Erythroblast (primary cell): ENCODE measurements around the gene TMEM131L.
A peak's percentile ranks its signal among the peaks of the same experiment; 100 is the strongest.
"Not testable (repeated sequence)": the region's sequence is repeated elsewhere in the genome, so short reads cannot be mapped to it uniquely, and the experiment has no call there.

Experiments used
- DNase-seq, 2 experiments: peaks; one replicate each; lab custom pipeline; 2025; lab: John Stamatoyannopoulos, UW
- GATA1 ChIP-seq: IDR thresholded peaks from 2 replicates; pipeline ENCODE4 v1.6.1; 2011; ENCODE audit warnings: low read depth, mild to moderate bottlenecking, control low read depth, low read length, moderate library complexity
- POLR2A ChIP-seq: IDR thresholded peaks from 2 replicates; pipeline ENCODE4 v1.6.1; 2011; ENCODE audit warnings: mild to moderate bottlenecking, low read length

TMEM131L gene

GRCh38 chr4:153466081-153466948 lies at the start of gene TMEM131L:
TMEM131L (plus strand) TSS chr4:153466360; CDS start chr4:153466398, 38 bp downstream.
- peak; percentile 95 to 96 for DNase-seq
- no peak for TF ChIP-seq GATA1
- peak; percentile 54 for TF ChIP-seq POLR2A

DNA sequence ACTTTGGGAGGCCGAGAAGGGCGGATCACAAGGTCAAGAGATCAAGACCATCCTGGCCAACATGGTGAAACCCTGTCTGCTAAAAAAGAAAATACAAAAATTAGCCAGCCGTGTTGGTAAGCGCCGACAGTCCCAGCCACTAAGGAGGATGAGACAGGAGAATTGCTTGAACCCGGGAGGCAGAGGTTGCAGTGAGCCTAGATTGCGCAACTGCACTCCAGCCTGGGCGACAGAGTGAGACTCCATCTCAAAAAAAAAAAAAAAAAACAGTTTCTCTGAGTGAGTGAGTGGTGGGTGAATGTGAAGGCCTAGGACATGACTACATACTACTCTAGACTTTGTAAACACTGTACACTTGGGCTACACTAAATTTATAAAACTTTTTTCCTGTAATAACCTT lies 49.7 kb upstream of the TMEM131L start:
- DNase-seq = not testable (repeated sequence)

DNA sequence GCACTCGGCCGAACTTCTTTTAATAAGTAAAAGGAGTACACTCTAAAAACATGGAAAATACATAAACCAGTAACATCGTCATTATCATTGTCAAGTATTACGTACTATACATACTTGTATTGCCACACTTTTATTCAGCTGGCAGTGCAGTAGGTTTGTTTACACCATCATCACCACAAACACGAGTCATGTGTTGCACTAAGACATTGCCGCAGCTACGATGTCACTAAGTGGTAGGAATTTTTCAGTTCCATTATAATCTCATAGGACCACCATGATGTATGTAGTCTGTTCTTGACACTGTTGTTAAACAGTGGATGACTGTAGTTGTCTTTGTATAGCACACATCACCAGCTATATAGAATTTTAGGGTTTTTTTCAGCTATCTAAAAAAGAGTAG lies 48.0 kb upstream of the TMEM131L start:
- no peak for DNase-seq
- TF ChIP-seq POLR2A (no peak), GATA1 (no peak)

DNA sequence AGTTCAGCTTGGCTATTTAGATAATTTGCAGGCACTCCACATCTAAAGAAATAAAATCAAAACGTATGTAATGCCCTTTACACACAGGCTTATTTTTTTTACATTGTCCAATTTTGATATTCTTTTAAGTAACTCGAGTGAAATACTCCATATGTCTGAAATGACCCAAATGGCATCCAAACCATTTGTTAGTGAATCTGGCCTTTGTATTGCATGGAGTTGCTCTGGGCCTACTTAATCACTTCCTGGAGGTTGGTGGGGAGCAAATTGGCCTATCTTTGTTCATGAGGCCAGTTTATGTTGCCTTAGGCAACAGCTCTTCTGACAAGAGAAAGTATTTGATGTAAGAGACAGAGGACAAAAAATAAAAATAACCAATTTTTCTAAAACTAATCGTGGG lies 47.6 kb upstream of the TMEM131L start:
- no peak for TF ChIP-seq GATA1
- no peak for TF ChIP-seq POLR2A
- DNase-seq = no peak

- no peak for DNase-seq
Observed at GRCh38 chr4:153419029-153419428, 47.1 kb upstream of the TMEM131L start.

GRCh38 chr4:153419673-153420278 lies 46.4 kb upstream of the TMEM131L start:
- TF ChIP-seq POLR2A = no peak
- no peak for TF ChIP-seq GATA1
- no peak for DNase-seq

More at GRCh38 chr4:153419029-153419428, 47.1 kb upstream of the TMEM131L start:
- TF ChIP-seq POLR2A (no peak), GATA1 (no peak)

GRCh38 chr4:153420361-153420760 lies 45.8 kb upstream of the TMEM131L start:
- DNase-seq = no peak
- no peak for TF ChIP-seq POLR2A
- no peak for TF ChIP-seq GATA1

DNA sequence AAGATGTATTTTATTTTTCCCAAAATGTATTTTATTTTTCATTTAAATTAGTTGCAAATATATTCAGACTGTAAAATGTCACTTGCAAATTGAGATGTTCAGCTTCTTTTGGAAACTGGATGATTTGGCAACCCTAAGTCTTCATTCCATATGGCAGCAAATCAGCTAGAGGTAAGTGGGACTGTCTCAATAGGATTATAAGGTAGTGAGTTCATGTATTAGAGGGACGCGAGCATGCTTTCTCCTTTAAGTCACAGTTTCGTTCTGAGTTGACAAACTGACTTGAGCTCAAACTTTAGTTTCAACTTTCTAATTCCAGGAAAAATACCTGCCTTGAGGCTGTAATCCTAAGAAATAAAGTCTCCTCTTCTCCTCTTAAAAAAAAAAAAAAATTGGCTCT lies 44.2 kb upstream of the TMEM131L start:
- DNase-seq = no peak

GRCh38 chr4:153426207-153426885 lies 39.8 kb upstream of the TMEM131L start:
- TF ChIP-seq GATA1 = no peak
- no peak for TF ChIP-seq POLR2A
- DNase-seq = no peak

More for the DNA sequence above, 44.2 kb upstream of the TMEM131L start:
- no peak for TF ChIP-seq GATA1
- TF ChIP-seq POLR2A = no peak

DNA sequence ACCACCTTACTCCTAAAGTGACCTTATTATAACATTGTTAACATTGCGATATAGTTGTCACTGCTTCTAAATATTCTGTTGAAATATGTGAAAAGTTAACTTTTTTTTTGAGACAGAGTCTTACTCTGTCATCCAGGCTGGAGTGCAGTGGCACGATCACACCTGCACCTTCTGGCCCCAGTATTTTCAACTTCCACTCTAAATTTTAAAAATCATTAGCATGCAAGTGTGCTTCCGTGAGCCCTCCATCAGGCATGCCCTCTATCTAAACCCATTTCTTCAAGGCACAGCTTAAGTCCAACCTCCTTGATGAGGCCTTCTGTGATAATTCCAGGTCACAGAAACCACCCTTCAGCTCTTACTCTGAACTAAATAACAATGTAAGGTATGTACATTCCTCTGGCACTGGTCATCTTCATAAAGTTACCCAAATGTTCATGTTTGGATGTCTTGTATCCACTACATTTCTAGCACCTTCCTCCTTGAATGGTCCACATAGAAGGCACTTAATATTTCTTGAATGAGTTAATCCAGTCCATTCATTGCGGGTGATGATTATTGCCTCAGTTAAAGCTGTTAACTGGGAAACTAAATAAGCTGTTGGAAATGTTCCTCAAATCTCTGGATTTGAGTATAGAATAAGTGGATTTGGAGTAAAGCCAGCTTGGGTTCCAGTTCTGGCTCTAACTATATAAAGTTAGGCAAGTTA lies 38.6 kb upstream of the TMEM131L start:
- no peak for DNase-seq
- TF ChIP-seq GATA1 (no peak), POLR2A (no peak)

DNA sequence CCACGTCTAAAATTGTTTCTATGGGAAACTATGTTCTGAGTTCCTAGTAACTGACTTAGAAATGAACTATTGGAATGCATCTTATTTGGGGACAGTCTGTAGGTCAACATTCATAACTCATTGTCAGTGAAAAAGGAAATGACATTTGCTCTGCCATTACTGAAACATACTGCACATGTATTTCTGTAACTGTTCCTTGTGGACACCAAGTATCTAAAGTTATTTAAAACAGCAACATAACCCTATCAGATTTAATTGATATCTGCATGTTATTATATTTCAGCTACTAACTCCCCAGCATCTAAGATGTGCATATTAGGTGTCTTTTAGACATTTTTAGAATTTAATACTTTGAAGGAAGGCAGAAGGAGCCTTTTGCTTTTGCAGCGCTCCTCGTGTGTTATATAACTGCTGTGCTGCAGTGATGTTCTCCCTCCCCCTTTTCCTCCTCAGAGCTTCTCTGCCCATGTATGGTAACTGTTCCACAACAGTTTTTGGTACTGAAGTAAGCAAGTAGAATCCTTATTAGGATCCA lies 37.2 kb upstream of the TMEM131L start:
- TF ChIP-seq POLR2A = no peak
- TF ChIP-seq GATA1 = no peak
- DNase-seq = no peak

- DNase-seq = peak; percentile 83 to 86
- TF ChIP-seq POLR2A = no peak
Observed at GRCh38 chr4:153432965-153433753, 33.0 kb upstream of the TMEM131L start.

GRCh38 chr4:153433754-153434105 lies 32.4 kb upstream of the TMEM131L start:
- TF ChIP-seq POLR2A (no peak), GATA1 (no peak)
- no peak for DNase-seq
